ENCODE results near the gene CRADD.

The CRADD gene

GRCh38 chr12:93915411-93915810 lies 238.2 kb downstream of the CRADD start:
- no peak for DNase-seq
- H3K4me3 ChIP-seq (ENCODE audit: low read depth, low read length), result no peak overlapping the region
- TF ChIP-seq, protein P1, sequence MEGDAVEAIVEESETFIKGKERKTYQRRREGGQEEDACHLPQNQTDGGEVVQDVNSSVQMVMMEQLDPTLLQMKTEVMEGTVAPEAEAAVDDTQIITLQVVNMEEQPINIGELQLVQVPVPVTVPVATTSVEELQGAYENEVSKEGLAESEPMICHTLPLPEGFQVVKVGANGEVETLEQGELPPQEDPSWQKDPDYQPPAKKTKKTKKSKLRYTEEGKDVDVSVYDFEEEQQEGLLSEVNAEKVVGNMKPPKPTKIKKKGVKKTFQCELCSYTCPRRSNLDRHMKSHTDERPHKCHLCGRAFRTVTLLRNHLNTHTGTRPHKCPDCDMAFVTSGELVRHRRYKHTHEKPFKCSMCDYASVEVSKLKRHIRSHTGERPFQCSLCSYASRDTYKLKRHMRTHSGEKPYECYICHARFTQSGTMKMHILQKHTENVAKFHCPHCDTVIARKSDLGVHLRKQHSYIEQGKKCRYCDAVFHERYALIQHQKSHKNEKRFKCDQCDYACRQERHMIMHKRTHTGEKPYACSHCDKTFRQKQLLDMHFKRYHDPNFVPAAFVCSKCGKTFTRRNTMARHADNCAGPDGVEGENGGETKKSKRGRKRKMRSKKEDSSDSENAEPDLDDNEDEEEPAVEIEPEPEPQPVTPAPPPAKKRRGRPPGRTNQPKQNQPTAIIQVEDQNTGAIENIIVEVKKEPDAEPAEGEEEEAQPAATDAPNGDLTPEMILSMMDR (IDR thresholded peaks at IDR 0.05; ENCODE audit: low read depth, low read length, missing control alignments), result no peak
- H3K27me3 ChIP-seq (replicated peaks), result no peaks in the 10 kb centered on the region
- no peaks in the 10 kb centered on the region for H3K36me3 ChIP-seq (replicated peaks)
- no peak overlapping the region for H3K27ac ChIP-seq
- in situ Hi-C loops (cut with HindIII; ENCODE audit: low pct_ligation_motif_present, low sequenced_read_pairs), result no loop called here

DNA sequence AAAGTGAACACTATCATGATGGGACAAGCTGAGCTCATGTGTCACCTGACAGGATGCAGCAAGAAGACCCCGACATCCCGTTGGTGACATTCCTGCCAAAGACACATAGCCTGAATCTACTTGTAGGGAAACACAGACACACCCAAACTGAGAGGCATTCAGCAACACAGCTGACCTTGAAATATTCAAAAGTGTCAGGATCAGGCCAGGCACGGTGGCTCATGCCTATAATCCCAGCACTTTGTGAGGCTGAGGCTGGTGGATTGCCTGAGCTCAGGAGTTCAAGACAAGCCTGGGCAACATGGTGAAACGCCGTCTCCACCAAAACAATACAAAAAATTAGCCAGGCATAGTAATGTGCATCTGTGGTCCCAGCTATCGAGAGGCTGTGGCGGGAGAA lies 239.2 kb downstream of the CRADD start:
- H3K4me3 ChIP-seq (ENCODE audit: low read depth, low read length), result no peak overlapping the region
- no peak overlapping the region for H3K27ac ChIP-seq
- TF ChIP-seq, protein P1 (IDR thresholded peaks at IDR 0.05; ENCODE audit: low read depth, low read length, missing control alignments), result no peak
- in situ Hi-C loops (cut with HindIII; ENCODE audit: low pct_ligation_motif_present, low sequenced_read_pairs), result no loop called here
- H3K36me3 ChIP-seq (replicated peaks), result no peaks in the 10 kb centered on the region
- H3K27me3 ChIP-seq (replicated peaks), result no peaks in the 10 kb centered on the region
- no peak for DNase-seq

DNA sequence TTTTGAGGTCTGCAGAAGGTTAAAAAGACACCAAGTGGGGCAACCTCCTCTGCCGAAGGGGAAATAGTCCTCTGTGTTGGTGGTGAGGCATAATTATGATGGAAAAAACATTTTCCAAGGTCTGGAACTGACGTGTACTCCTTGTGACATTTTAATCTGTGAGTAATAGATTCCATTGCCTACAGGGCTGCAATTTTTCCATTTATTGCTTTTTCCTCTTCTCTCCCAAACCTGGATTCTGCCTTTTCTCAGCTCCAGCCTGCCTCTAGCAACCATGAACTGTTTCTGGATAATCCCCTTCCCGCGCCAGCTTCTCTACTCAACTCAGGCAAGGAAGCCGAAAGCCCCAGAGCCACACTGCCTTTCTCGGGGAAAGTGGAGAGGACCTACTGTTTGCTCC lies 241.1 kb downstream of the CRADD start:
- DNase-seq, result peak; percentile 34

DNA sequence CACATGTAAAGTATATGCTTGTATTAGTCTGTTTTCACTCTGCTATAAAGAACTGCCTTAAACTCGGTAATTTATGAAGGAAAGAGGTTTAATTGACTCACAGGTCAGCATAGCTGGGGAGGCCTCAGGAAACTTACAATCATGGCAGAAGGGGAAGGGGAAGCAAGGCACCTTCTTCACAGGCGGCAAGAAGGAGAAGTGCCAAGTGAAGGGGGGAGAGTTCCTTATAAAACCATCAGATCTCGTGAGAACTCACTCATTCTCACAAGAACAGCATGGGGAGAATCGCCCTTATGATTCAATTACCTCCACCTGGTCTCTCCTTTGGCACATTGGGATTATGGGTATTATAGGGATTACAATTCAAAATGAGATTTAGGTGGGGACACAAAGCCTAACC lies 241.7 kb downstream of the CRADD start:
- in situ Hi-C loops (cut with HindIII; ENCODE audit: low pct_ligation_motif_present, low sequenced_read_pairs), result no loop called here

More for the DNA sequence above, 241.1 kb downstream of the CRADD start:
- H3K36me3 ChIP-seq (replicated peaks), result no peaks in the 10 kb centered on the region
- H3K4me3 ChIP-seq (ENCODE audit: low read depth, low read length), result no peak overlapping the region
- no peaks in the 10 kb centered on the region for H3K27me3 ChIP-seq (replicated peaks)
- in situ Hi-C loops (cut with HindIII; ENCODE audit: low pct_ligation_motif_present, low sequenced_read_pairs), result no loop called here
- TF ChIP-seq, protein P1 (IDR thresholded peaks at IDR 0.05; ENCODE audit: low read depth, low read length, missing control alignments), result no peak
- peak overlapping the region; percentile 62 for H3K27ac ChIP-seq

GRCh38 chr12:93921521-93921920 lies 244.3 kb downstream of the CRADD start:
- H3K4me3 ChIP-seq (ENCODE audit: low read depth, low read length), result no peak overlapping the region
- H3K36me3 ChIP-seq (replicated peaks), result no peaks in the 10 kb centered on the region
- TF ChIP-seq, protein P1 (IDR thresholded peaks at IDR 0.05; ENCODE audit: low read depth, low read length, missing control alignments), result no peak
- DNase-seq, result no peak
- in situ Hi-C loops (cut with HindIII; ENCODE audit: low pct_ligation_motif_present, low sequenced_read_pairs), result no loop called here
- H3K27ac ChIP-seq, result no peak overlapping the region
- no peaks in the 10 kb centered on the region for H3K27me3 ChIP-seq (replicated peaks)

More for the DNA sequence above, 241.7 kb downstream of the CRADD start:
- Histone ChIP-seq H3K27ac (no peak overlapping the region), H3K27me3 (replicated peaks) (no peaks in the 10 kb centered on the region), H3K36me3 (replicated peaks) (no peaks in the 10 kb centered on the region), H3K4me3 (ENCODE audit: low read depth, low read length) (no peak overlapping the region)
- DNase-seq, result no peak
- TF ChIP-seq, protein P1 (IDR thresholded peaks at IDR 0.05; ENCODE audit: low read depth, low read length, missing control alignments), result no peak

- H3K4me3 ChIP-seq (ENCODE audit: low read depth, low read length), result no peak overlapping the region
- H3K36me3 ChIP-seq (replicated peaks), result no peaks in the 10 kb centered on the region
- in situ Hi-C loops (cut with HindIII; ENCODE audit: low pct_ligation_motif_present, low sequenced_read_pairs), result no loop called here
- H3K27ac ChIP-seq, result no peak overlapping the region
- TF ChIP-seq, protein P1 (IDR thresholded peaks at IDR 0.05; ENCODE audit: low read depth, low read length, missing control alignments), result no peak
- H3K27me3 ChIP-seq (replicated peaks), result no peaks in the 10 kb centered on the region
- DNase-seq, result no peak
Measured at GRCh38 chr12:93922583-93923006, 245.4 kb downstream of the CRADD start.

Data from brain microvascular endothelial cell (primary cell).